Fibroblast of the conjunctiva (primary cell): ENCODE measurements around the gene GABARAPL1.

Experiments used
- DNase-seq: peaks from one replicate; pipeline ENCODE4 v3.0.0-alpha.2; 2010; ENCODE audit warnings: low read depth

Gene GABARAPL1

DNA sequence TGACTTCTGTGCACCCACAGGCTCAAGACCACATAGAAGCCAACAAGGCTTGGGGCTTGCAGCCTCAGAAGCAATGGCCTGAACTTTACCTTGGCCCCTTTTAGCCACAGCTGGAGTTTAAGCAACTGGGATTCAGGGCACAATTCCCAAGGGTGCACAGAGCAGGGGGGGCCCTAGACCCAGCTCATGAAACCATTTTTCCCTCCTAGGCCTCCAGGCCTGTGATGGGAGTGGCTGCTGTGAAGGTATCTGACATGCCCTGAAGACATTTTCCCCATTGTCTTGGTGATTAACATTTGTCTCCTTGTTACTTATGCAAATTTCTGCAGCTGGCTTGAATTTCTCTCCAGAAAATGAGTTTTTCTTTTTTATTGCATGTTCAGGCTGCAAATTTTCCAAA, 21.9 kb downstream of the GABARAPL1 start:
- no peak for DNase-seq

DNA sequence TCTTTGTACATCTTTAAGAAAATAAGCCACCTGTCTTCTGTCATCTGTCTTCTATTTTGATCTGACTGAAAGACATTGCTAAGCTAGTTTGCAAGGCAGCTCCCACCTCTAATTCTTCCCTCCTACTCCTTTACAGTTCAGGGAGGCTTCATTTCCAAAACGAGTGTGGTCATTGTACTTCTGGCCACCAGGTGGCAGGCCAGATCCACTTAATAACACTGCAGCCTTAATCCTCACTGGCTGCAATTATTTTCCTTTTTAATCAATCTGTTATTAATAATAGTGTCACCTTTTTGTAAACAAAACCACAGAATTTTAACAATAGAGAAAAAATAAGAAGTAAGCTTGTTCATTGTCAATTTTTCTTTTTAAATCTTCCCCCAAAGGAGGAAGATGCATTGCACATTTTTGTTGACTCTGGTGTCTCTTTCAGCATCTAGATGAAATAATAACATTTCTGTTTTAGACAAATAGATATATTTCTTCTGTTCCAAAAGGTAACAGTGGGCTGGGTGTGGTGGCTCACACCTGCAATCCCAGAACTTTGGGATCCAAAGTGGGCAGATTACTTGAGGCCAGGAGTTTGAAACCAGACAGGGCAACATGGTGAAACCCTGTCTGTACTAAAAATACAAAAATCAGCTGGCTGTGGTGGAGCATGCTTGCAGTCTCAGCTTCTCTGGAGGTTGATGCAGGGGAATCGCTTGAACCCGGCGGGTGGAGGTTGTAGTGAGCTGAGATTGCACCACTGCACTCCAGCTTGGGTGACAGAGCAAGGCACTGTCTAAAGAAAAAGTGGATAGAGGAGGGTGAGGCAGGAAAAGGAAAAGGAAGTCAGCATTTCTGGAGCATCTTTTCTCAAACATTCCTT, 23.3 kb downstream of the GABARAPL1 start:
- no peak for DNase-seq

DNA sequence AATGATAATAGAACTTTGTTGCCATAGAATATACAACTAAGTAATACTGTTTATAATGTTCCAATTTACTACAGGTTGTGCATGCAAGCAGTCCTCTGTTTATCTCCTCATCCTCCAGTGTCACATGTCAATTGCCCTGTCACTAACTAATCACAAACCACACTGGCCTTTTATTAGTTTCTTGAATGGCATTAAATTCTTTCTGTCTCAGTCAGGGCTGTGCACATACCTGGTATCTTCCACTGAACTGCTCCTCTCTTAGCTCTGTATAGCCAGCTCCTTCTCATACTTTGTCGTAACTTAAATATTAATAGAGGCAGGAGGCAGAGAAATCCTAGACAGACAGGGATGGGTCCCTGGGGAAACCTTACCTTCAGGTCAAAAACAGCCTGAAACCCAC, 24.0 kb downstream of the GABARAPL1 start:
- no peak for DNase-seq

GRCh38 chr12:10238526-10238925, 25.8 kb downstream of the GABARAPL1 start:
- no peak for DNase-seq

- no peak for DNase-seq
Measured at GRCh38 chr12:10241290-10241689, 28.6 kb downstream of the GABARAPL1 start.

DNA sequence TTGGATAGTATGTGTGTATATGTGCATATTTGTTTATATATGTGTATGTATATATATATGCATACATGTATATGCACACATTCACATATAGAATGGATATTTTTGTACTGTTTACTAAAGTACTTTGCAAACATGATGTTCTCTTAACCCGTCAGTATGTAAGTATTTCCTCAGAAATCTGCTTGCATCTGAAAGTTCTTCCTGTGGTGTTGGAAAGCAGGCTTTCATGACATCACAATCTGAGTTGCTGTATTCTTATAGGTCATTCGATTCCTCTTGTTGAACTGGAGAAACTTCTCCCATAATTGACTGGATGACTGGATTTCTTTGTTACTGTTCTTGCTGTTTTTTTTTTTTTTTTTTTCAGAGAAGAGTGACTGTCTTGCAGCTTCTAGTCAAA, 29.1 kb downstream of the GABARAPL1 start:
- DNase-seq = no peak

DNA sequence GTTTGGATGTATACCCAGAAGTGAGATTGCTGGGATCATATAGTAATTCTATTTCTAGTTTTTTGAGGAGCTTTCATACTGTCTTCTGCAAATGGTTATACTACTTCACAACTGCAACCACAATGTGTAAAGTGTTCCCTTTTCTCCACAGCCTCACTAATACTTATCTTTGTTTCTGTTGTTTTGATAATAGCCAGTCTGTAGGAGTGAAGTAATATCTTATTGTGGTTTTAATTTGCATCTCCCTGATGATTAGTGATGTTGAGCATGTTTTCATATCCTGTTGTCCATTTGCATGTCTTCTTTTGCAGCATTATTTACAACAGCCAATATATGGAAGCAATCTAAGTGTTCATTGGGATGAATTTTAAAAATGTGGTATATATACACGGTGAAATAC, 29.9 kb downstream of the GABARAPL1 start:
- DNase-seq = no peak

- DNase-seq = no peak
Measured at GRCh38 chr12:10243818-10244520, 31.3 kb downstream of the GABARAPL1 start.

- no peak for DNase-seq
Measured at GRCh38 chr12:10247436-10248058, 34.9 kb downstream of the GABARAPL1 start.

DNA sequence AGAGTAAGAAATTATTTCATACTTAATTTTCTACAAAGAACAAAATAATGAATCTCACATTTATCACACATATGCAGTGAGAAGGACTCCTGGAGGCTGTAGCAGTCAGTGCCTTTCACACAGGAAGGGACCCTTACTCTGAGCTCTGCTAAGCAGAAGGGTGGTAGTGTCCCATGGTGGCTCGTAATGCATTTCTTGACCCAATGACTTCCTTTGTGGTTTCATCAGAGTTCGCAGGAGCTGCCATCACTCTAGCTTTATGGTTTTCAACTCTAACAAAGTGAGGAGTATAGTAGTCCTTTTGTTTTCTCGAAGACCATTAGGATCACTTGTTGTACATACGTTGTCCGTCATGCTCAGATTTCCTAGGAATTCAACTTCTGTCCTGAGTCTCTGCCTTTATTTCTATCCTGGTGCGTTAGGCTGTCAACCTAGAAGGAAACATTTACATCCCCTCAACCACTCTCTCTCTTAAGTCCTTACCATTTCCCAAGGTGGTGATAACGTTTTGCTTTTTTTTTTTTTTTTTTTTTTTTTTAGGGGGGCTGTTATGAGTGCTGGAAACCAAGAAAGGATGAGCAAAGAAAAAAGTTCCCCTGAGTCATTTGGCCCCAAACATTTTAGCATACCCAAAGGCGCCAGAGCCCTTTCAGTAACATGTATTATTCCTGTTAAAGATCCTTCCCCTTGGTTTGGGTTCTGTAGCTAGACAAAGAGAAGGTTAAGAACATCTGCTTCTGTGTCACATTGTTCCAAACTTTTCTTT, 37.2 kb downstream of the GABARAPL1 start:
- no peak for DNase-seq

DNA sequence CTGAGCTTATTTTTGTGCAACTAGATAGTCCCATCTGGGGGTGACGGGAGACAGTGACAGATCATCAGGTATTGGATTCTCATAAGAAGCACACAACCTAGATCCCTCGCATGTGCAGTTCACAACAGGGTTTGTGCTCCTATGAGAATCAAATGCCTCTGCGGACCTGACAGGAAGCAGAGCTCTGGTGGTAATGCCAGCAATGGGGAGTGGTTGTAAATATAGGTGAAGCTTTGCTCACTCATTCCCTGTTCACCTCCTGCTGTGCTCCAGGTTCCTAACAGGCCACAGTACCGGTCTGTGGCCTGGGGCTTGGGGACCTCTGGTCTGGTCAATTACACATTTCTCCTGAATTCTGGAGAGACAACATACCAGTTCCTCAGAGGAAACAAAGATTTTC, 39.0 kb downstream of the GABARAPL1 start:
- no peak for DNase-seq

- no peak for DNase-seq
Measured at GRCh38 chr12:10252201-10252600, 39.5 kb downstream of the GABARAPL1 start.

DNA sequence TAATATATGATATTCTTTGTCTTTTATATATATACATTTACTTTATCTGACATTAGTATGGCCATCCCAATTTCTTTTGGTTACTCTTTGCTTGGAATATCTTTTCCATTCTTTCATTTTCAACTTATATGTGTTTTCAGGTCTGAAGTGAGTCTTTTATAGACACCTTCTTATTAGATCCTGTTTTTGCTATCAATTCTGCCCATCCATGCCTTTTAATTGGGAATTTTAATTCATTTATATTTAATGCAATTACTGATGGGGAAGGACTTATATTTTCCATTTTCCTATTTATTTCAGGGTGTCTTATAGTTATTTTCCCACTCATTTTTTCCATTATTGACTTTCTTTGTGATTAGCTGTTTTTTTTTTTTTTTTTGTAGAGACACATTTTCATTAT, 43.4 kb downstream of the GABARAPL1 start:
- no peak for DNase-seq

DNA sequence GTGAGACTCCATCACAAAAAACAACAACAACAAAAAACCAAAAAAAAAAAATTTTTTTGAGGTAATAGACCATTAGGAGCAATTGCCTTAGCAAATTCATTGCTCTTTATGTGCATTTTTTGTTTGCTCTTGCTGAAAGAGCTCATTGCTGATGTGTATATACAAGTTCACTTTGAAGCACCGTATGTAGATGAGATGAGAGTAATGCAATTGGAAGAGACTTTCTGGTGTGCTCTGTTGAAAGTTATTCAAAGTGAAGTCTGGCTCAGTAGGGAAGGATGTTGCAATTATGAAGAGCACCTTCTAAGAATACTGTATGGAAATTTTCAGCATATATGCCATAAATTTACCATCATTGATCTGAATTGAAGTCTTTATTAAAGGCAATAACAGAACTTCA, 48.2 kb downstream of the GABARAPL1 start:
- no peak for DNase-seq

DNA sequence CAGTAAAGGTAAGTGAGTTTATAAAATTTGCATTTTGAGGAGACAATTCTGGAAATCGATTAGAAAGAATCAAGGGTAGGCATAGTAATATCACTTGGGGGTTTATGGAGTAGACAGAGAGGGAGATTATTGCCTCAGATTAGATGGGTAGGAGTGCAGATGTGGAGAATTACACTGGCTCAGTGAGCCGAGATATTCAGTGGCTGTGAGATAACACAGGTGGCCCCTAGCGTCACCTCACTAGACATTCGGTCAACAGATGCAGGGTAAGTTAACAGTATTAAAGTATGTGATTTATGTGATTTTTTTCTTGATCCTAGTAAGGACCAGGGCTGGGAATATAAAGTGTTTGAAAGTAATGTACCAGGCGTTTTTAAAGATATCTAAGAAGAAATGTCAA, 55.4 kb downstream of the GABARAPL1 start:
- DNase-seq = no peak

- no peak for DNase-seq
Measured at GRCh38 chr12:10272467-10272866, 59.8 kb downstream of the GABARAPL1 start.
